ENCODE measurements around the gene ZEB2.

The ZEB2 gene

DNA sequence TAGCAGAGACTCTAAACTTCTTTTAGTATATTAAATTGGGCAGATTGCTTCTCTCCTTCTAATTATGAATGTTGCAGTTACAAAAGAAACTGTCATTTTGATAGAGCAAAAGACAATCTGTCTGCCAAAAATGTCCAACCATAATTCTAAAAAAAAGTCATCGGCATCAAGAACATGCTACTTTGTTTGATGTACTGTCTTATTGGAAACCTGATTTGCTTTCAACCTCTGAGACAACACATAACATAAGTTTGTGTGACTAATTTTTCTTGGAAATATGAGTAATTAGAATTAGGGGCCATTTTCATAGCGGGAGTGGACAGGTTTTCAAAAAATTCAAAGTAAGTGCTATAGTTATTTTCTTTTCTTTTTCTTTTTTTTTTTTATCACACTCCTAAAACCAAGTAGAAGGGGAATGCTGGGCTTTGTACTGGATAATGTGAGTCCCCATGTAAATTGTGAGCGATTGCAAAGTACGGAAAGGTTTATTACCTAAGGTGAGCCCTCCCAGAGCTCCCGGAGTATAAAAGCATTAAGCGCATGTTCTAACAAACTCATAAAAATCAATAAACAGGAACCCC is 59.1 kb downstream of the ZEB2 start:
- H3K4me3 ChIP-seq (ENCODE audit: low read length), result no peak overlapping the region
- DNase-seq (ENCODE audit: low read depth, low spot score), result no peak

GRCh38 chr2:144459937-144460336 is 60.0 kb downstream of the ZEB2 start:
- no peak overlapping the region for H3K4me3 ChIP-seq (ENCODE audit: low read length)
- DNase-seq (ENCODE audit: low read depth, low spot score), result no peak

DNA sequence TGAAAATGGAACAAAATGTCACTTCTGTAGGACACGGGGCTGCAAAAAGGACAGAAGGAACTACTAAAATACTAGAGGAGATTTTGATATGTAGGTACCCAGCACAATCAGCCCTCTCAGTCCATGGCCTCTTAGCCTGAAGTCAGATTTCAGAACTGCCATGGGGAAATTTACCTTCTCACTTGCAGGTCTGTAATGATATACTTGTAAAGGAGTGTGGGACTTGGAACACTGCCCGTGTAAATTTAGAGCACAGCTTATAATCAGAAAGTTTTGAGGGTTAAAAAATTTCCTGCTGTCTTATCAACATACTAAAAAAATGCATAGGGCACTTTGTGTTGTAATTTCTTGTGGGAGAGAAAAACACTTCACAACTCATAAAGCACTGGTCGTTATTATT is 60.6 kb downstream of the ZEB2 start:
- H3K4me3 ChIP-seq (ENCODE audit: low read length), result no peak overlapping the region
- DNase-seq (ENCODE audit: low read depth, low spot score), result no peak

- no peak overlapping the region for H3K4me3 ChIP-seq (ENCODE audit: low read length)
These were observed 61.4 kb downstream of the ZEB2 start for GRCh38 chr2:144458541-144458940.

GRCh38 chr2:144456680-144457079 is 63.2 kb downstream of the ZEB2 start:
- H3K4me3 ChIP-seq (ENCODE audit: low read length), result no peak overlapping the region
- no peak for DNase-seq (ENCODE audit: low read depth, low spot score)

More at GRCh38 chr2:144458541-144458940, 61.4 kb downstream of the ZEB2 start:
- no peak for DNase-seq (ENCODE audit: low read depth, low spot score)

GRCh38 chr2:144455987-144456386 is 63.9 kb downstream of the ZEB2 start:
- DNase-seq (ENCODE audit: low read depth, low spot score), result no peak
- H3K4me3 ChIP-seq (ENCODE audit: low read length), result no peak overlapping the region

- no peak overlapping the region for H3K4me3 ChIP-seq (ENCODE audit: low read length)
- no peak for DNase-seq (ENCODE audit: low read depth, low spot score)
These were observed 65.2 kb downstream of the ZEB2 start for GRCh38 chr2:144454466-144455287.

DNA sequence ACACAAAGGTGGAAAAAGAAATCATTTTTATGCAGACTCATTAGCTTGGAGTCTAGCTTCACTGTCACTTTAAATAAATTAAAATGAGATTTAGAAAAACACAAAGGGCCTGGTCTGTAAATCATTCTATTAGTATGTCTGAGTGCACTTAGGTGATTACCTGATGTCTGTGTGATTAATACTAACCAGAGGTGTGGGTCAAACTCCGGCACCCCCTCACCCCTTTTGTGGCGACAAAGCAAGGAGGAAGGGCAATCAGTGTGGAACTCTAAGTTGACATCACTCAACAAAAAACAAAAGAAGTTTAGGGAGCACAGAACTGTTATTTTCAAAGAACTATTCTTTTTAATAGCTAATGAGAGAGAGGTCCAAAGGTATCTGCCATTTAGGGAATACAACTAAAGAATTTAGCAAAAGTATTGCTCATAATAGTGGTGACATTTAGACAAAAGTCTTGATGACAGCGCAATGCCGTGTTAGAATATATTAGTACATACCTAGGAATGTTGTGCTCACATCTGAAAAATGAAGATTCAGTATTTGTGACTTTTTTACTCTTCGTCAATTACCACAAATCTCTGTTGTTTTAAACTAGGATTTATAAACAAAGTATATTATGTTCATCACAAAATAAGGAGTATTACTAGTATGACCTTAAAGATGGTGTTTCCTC is 66.3 kb downstream of the ZEB2 start:
- no peak overlapping the region for H3K4me3 ChIP-seq (ENCODE audit: low read length)
- DNase-seq (ENCODE audit: low read depth, low spot score), result no peak

DNA sequence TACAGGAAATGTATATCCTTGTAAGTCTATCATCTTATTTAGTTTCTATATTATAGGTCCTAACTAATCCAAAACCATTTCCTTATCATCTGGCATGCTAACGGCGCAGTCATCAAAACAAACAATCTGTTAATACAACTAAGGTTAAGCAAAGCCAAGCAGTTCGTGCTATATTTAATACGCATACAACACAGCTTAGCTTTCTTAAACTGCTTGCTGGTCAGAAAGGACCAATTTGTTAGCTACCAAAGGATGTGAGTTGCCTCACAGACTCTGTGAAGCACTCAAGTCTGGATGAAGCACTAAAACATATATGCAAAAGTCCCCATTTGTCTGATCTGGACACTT is 67.0 kb downstream of the ZEB2 start:
- no peak overlapping the region for H3K4me3 ChIP-seq (ENCODE audit: low read length)
- no peak for DNase-seq (ENCODE audit: low read depth, low spot score)

DNA sequence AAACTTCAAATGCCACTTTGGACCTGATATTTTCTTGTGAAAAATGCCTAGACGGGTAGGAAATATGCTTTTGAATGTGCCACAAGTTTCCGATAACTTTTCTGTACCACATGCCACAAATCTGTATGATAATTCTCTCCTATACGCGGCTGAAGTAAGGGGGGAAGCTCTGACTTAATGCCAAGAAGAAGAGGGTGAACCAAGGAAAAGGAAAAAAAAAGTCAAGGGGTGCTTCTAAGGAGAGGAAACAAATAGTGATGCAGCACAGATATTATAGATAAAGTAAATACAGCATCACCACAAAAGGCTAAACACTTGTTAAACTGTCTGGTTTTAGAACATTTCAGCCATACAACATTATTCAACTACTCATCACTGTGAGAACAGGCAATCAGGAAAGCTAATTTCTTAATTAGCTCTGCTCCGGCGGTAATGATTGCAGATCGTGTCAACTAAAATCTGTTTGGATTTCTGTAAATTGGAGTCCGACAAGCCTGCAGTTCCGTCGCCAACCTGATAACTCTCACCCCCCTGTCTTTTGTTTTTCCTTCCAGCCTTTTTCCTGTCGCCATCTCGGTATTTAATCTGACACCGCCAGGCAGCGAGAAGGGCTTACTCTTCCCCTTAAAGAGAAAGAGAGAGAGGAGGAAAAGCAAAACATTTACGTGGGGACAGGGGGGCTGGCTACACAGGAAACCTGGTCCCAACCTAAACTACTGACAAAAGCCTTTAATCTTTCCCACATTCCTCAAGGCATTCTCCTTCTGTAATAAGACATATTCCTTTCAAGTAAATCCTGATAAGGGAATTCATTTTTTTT is 67.5 kb downstream of the ZEB2 start:
- DNase-seq (ENCODE audit: low read depth, low spot score), result no peak
- H3K4me3 ChIP-seq (ENCODE audit: low read length), result no peak overlapping the region

DNA sequence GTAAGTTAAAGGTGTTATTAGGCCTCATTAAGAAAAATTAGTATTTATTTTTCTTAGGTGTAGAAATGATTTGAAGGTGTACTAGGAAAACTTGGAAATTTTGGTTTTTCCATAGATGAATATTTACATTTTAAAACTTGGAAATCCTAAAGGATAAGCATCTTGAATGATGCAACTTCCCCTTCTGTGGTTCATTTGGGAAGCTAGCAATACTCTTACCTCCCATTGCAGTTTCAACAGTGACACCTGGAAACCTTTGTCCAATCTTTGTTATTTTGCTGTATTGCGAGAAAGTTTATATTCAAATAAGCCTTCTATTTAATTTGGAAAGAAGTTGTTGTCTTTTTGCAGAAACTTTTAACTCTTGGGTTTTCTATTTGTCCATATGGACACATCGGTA is 68.5 kb downstream of the ZEB2 start:
- no peak overlapping the region for H3K4me3 ChIP-seq (ENCODE audit: low read length)
- DNase-seq (ENCODE audit: low read depth, low spot score), result no peak

DNA sequence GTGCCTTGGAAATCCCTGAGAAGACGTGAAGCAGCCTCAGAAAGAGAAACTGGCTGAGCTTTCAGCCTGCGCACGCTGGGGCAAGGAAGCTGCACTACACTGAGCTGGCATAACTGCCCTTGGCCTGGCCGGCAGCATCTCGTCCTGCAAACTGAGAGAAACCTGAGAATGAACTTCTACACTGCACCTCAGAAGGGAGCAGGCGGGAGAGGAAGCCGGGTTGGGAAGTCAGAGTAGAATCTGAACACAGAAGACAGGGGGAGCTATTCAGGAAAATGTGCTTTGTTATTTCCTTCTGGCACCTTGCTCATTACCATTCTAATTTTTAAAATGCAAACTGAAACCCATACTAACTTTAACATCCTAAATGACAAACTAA is 70.9 kb downstream of the ZEB2 start:
- H3K4me3 ChIP-seq (ENCODE audit: low read length), result no peak overlapping the region
- no peak for DNase-seq (ENCODE audit: low read depth, low spot score)

- no peak overlapping the region for H3K4me3 ChIP-seq (ENCODE audit: low read length)
- DNase-seq (ENCODE audit: low read depth, low spot score), result no peak
These were observed 71.4 kb downstream of the ZEB2 start for GRCh38 chr2:144448389-144449027.

DNA sequence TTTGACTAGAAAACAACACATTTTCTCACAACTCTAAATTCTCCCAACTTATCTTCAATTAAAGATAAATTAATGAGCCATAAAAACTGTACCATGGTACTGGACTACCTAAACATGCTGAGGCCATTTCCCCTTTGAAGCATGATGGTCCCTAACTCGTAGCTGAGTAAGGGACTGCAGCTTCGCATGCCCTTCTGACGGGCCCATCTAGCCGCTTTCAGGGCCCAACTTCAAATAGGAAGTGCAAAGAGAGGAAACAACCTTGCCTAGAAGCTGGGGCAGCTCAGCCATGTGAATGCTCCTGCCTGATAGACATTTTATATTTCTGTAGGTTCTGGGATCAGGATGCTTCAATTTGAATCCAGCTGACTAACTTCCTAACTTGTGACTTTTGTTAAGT is 72.4 kb downstream of the ZEB2 start:
- H3K4me3 ChIP-seq (ENCODE audit: low read length), result no peak overlapping the region

GRCh38 chr2:144446136-144446535 is 73.8 kb downstream of the ZEB2 start:
- no peak overlapping the region for H3K4me3 ChIP-seq (ENCODE audit: low read length)
- no peak for DNase-seq (ENCODE audit: low read depth, low spot score)

More for the DNA sequence above, 72.4 kb downstream of the ZEB2 start:
- DNase-seq (ENCODE audit: low read depth, low spot score), result no peak

DNA sequence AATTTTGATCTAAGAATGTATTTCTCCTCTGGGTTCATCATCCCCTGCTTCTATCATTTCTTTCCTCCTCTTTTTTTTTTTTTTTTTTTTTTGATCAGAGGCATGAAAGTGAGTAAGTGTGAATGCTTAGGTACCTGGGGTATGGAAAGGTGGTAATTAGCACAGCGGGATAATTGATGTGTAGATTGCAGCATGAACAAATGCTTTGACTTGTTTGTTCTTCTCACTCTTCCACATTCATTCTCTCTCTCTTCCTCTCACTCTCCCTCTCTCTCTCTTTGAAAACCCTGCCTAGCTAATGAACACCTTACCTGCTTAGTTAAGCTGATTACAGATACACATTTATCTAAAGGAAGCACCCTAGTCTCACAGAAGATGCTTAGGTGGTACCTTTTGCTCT is 74.7 kb downstream of the ZEB2 start:
- no peak overlapping the region for H3K4me3 ChIP-seq (ENCODE audit: low read length)
- no peak for DNase-seq (ENCODE audit: low read depth, low spot score)

DNA sequence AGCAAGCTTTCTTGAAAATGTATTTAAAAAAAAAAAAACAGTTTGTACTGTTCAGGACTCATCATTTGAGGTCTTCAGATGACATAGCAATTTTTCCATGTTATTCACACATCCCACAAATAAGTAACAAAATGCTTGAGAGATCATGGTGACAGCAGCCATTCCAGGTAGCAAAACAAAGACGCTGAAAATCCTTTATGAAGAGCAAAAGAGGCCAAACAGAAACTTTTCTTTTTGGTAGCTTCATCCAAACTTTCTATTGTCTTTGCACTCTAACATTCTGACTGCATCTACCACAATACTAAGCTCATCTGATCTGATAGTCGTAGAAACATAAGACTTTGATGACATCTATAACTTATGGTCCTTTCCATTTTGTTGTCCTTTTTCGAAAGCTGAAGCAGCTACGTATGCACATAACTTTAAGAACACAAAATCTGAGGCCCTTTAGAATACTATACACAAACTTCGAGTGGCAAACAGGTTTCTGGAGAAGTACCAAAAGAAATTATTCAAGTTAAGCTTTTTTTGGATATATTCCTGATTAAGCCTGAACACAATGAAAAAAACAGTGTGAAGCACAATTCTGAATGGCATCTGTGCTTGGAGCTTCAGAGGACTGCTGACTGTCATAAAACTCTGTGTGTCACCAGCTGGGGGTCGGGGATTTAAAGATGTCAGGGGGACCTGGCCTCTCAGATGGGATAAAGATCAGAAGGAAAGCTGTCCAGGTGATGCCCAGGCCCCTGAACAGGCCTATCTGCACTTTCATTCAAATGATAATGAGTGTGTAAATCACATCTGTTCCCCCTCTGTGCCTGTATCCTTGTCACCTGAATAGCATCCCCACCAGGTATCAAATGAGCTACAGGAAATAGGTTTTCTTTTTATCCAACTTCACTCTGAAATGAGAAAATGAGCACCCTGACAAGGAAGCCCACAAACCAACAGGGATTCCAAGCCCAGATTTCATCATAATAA is 75.8 kb downstream of the ZEB2 start:
- no peak for DNase-seq (ENCODE audit: low read depth, low spot score)
- no peak overlapping the region for H3K4me3 ChIP-seq (ENCODE audit: low read length)

GRCh38 chr2:144441711-144442141 is 78.2 kb downstream of the ZEB2 start:
- H3K4me3 ChIP-seq (ENCODE audit: low read length), result no peak overlapping the region
- DNase-seq (ENCODE audit: low read depth, low spot score), result no peak
